ENCODE data around the gene DUSP1. TPM values are rescaled to one million over a fixed set of nuclear protein-coding genes. Genes with fewer than 3 reads are reported as not detected.

DUSP1 gene
- total RNA-seq, 4 donors from 2014 or later: 613 to 1,025 (median 690) TPM

DNA sequence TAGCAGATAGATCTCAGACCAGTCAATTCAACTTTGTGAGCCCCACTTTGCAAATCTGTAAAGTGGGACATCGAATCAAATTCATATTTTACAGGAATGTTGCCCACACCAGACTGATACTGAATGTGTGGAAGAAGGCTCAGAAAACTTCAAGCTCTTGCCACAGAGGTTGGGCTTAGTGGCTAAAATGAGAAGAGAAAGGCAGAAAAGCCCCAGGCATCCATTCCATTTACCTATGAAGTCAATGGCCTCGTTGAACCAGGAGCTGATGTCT, 1.7 kb downstream of the DUSP1 start:
- intact Hi-C loops (cut with DNase I): no loop called here
- peaks cover 34 to 39% of the 10 kb centered on the region in 2 donors for H3K36me3 ChIP-seq
- H3K4me3 ChIP-seq (replicated peaks in 1 of 3): peak overlapping the region; percentile 23 to 91 (median 82)
- H3K27me3 ChIP-seq: no peaks in the 10 kb centered on the region
- DNase-seq: no peak
- peak overlapping the region; percentile 99 to 100 (median 100) for H3K27ac ChIP-seq
- H3K4me1 ChIP-seq: peaks cover 40 to 42% of the 10 kb centered on the region in 2 donors
- WGBS, 2 donors: 36 to 52% methylated on average over 2 of the region's 2 CpGs
- TF ChIP-seq, protein P1, sequence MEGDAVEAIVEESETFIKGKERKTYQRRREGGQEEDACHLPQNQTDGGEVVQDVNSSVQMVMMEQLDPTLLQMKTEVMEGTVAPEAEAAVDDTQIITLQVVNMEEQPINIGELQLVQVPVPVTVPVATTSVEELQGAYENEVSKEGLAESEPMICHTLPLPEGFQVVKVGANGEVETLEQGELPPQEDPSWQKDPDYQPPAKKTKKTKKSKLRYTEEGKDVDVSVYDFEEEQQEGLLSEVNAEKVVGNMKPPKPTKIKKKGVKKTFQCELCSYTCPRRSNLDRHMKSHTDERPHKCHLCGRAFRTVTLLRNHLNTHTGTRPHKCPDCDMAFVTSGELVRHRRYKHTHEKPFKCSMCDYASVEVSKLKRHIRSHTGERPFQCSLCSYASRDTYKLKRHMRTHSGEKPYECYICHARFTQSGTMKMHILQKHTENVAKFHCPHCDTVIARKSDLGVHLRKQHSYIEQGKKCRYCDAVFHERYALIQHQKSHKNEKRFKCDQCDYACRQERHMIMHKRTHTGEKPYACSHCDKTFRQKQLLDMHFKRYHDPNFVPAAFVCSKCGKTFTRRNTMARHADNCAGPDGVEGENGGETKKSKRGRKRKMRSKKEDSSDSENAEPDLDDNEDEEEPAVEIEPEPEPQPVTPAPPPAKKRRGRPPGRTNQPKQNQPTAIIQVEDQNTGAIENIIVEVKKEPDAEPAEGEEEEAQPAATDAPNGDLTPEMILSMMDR (IDR thresholded peaks at IDR 0.05): no peak
- TF ChIP-seq POLR2A (IDR thresholded peaks at IDR 0.05): peak in 1 of 2 donors; percentile 70
- no peaks in the 10 kb centered on the region for H3K9me3 ChIP-seq

DNA sequence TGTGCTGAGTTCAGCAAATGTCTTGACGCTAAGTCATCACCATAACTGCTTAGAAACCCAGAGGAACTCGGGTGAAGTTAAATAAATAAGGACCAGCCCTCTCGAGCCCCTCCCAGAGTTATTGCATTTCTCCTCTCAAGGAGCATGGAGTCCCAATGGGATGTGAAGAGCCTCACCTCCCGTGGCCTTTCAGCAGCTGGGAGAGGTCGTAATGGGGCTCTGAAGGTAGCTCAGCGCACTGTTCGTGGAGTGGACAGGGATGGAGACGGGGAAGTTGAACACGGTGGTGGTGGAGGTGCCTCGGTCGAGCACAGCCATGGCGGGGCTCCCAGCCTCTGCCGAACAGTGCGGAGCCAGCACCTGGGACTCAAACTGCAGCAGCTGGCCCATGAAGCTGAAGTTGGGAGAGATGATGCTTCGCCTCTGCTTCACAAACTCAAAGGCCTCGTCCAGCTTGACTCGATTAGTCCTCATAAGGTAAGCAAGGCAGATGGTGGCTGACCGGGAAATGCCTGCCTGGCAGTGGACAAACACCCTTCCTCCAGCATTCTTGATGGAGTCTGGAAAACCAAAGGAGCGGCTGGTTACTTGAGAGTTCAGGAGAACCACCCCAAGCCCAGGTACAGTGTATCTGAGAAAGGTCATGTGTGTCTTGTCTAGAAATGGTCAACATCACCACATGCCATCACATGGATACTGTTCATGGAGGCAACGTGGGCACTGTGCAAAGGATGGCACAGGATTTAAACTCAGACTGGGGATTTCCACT, 2.2 kb downstream of the DUSP1 start:
- intact Hi-C loops (cut with DNase I): no loop called here
- peak overlapping the region; percentile 99 to 100 (median 100) for H3K27ac ChIP-seq
- TF ChIP-seq, protein P1 (IDR thresholded peaks at IDR 0.05): no peak
- no peak for TF ChIP-seq POLR2A (IDR thresholded peaks at IDR 0.05)
- peaks cover 34 to 39% of the 10 kb centered on the region in 2 donors for H3K36me3 ChIP-seq
- peaks cover 40 to 47% of the 10 kb centered on the region in 2 donors for H3K4me1 ChIP-seq
- H3K9me3 ChIP-seq: no peaks in the 10 kb centered on the region
- DNase-seq: peak; percentile 30 to 32
- 71% methylated on average over 19 to 20 of the region's 20 CpGs for WGBS, 2 donors
- H3K4me3 ChIP-seq (replicated peaks in 1 of 3): peak overlapping the region; percentile 23 to 91 (median 82)
- no peaks in the 10 kb centered on the region for H3K27me3 ChIP-seq

DNA sequence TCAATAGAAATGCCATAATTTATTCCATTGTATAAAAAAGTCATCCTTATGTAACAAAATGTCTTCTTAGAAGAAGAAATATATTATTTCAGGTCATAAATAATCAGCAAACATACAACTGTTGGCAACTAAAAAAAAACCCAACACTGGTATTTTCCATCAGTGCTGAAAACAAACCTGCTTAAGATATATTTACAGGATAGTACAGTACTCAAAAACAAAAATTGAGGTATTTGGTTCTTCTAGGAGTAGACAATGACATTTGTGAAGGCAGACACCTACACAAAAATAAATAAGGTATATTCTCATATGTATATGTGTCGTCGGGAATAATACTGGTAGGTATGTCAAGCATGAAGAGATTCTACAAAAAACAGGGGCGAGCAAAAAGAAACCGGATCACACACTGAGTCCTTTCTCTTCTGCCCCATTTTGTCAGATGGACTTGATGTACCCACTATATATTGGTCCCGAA, 2.9 kb downstream of the DUSP1 start:
- intact Hi-C loops (cut with DNase I): no loop called here
- 51 to 66% methylated on average over 5 of the region's 5 CpGs for WGBS, 2 donors
- no peak for DNase-seq
- Histone ChIP-seq H3K36me3 (peaks cover 34 to 39% of the 10 kb centered on the region in 2 donors), H3K27ac (peak overlapping the region; percentile 99 to 100 (median 100)), H3K4me3 (replicated peaks in 1 of 3) (peak overlapping the region; percentile 23 to 91 (median 82)), H3K4me1 (peaks cover 36 to 49% of the 10 kb centered on the region in 2 donors), H3K9me3 (no peaks in the 10 kb centered on the region), H3K27me3 (no peaks in the 10 kb centered on the region)
- no peak for TF ChIP-seq POLR2A (IDR thresholded peaks at IDR 0.05)
- TF ChIP-seq, protein P1 (IDR thresholded peaks at IDR 0.05): no peak

DNA sequence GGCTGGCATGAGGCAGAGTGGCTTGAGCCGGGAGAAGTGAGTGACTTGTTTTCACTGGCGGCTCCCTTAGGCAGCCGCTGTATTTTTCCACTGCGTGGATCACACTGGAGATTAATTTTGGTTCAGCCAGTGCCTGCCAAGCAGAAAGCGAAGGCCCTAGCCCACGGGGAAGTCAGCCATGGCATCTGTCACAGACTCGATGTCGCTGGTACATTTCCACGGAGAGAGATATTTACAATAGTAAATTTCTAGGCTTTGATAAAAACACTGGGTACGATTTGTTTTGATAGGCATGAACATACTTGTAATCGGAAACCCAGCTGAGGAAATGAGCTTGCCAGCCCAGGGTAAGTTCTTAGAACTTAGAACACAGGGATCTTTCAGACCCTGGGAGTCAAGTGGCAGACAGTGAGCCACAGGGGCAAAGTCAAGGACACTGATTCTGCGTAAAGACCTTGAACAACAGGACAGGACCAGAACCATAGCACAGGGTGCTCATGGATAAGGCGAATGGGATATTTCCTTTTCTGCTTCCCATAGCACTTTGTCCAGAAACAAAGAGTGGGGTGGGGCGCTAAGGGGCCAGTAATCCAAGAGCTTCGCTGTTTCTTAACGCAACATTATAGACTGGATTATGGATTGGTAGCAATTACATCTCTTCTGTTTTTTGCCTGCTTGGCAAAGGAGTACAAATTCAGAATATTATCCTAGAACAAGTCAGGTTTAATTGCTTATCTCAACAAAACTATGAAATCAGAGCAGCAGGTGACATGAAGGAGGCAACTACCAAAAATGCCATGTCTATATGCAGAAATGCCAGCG, 4.5 kb downstream of the DUSP1 start:
- intact Hi-C loops (cut with DNase I): no loop called here

More for the DNA sequence above, 4.5 kb downstream of the DUSP1 start:
- TF ChIP-seq, protein P1 (IDR thresholded peaks at IDR 0.05): peak in 1 of 6 experiments; percentile 17
- peak; percentile 26 to 88 for TF ChIP-seq POLR2A (IDR thresholded peaks at IDR 0.05)
- DNase-seq: peak; percentile 89 to 90
- peak overlapping the region in 2 of 3 donors; percentile 2 to 91 for H3K4me3 ChIP-seq (replicated peaks in 1 of 3)
- WGBS, 2 donors: 17 to 18% methylated on average over 17 of the region's 17 CpGs
- no peaks in the 10 kb centered on the region for H3K27me3 ChIP-seq
- peak overlapping the region; percentile 99 to 100 (median 100) for H3K27ac ChIP-seq
- H3K4me1 ChIP-seq: peaks cover 23 to 36% of the 10 kb centered on the region in 2 donors
- H3K36me3 ChIP-seq: peaks cover 34 to 39% of the 10 kb centered on the region in 2 donors
- H3K9me3 ChIP-seq: no peaks in the 10 kb centered on the region

Measured in thyroid gland (tissue), 4 donors.